G401 (cell line): ENCODE data around the gene PLS3. TPM values are rescaled to one million over a fixed set of nuclear protein-coding genes. Genes with fewer than 3 reads are reported as not detected.

Experiments used
- DNase-seq: peaks from one replicate; pipeline ENCODE4 v3.0.0-alpha.2; 2015; ENCODE audit warnings: low spot score
- in situ Hi-C: cut with HindIII; loops from 2 replicates; pipeline ENCODE4 v1.10.0; 2016; ENCODE audit warnings: low sequenced_read_pairs, mixed read lengths
- total RNA-seq: library from RNA; depleted of rRNA; stranded (reverse); fragments of >200 nt; shearing (Covaris generic); gene quantifications from 2 replicates; pipeline ENCODE4 v1.2.3, GENCODE V29; 2014

PLS3 gene
- total RNA-seq, 1 experiment from 2014 or later, result 108 TPM

DNA sequence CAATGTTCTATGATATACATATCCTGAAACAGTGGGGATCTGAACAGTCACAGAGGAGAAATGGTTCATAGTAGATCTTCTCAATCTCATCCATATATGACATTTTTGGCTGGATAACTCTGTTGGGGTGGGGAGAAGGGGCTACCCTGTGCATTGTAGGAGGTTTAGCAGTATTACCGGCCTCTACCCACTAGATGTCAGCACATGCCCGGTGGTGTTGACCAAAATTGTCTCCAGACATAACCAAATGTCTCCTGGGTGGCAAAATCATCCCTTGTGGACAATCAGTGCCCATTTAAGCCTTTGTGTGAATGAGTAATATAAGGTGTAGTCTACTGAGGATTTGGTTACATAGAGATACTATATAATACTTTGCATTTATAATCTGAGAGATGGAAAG, 89.9 kb downstream of the PLS3 start:
- in situ Hi-C loops, result no loop called here
- DNase-seq, result peak; percentile 32

DNA sequence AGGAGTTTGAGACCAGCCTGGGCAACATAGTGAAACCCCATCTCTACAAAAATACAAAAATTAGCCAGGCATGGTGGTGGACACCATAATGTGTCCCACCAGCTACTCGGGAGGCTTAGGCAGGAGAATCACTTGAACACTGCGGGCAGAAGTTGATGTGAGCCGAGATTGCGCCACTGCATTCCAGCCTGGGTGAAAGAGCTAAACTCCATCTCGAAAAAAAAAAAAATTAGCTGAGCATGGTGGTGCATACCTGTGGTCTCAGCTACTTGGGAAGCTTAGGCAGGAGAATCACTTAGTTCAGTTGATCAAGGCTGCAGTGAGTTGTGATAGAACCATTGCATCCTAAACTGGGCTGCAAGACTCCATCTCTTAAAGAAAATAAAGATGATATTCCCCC, 91.2 kb downstream of the PLS3 start:
- no peak for DNase-seq
- in situ Hi-C loops, result no loop called here

DNA sequence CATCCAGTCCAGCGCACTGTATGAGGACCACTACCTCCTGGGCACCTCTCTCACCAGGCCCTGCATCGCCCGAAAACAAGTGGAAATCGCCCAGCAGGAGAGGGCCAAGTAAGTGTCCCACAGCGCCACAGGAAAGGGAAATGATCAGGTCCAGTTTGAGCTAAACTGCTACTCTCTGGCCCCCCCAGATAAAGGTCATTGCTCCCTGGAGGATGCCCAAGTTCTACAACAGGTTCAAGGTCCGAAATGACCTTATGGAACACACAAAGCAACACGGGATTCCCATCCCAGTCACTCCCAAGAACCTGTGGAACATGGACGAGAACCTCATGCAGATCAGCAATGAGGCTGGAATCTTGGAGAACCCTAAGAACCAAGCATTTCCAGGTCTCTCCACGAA, 104.1 kb downstream of the PLS3 start:
- in situ Hi-C loops, result no loop called here
- no peak for DNase-seq

DNA sequence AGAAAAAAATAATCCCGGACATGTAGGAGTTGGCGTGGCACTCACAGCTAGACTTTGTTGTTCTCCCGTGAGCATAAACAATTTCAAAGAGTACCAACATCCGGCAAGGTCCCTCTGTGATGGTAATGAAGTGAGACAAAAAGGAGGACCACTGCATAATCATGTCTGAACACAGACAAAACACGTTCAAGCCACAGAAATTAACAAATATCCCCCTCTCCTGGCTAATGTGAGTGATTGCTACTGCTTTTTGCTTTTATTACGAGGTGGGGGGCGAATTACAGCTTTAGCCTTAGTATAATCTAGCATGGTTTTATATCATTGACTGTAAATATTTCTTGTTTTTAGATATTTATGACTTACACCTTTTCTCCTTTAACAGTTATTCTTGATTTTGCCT, 118.5 kb downstream of the PLS3 start:
- peak; percentile 2 for DNase-seq

GRCh38 chrX:115687595-115687994, 126.6 kb downstream of the PLS3 start:
- DNase-seq, result no peak
- in situ Hi-C loops, result no loop called here

More for the DNA sequence above, 118.5 kb downstream of the PLS3 start:
- in situ Hi-C loops, result no loop called here

DNA sequence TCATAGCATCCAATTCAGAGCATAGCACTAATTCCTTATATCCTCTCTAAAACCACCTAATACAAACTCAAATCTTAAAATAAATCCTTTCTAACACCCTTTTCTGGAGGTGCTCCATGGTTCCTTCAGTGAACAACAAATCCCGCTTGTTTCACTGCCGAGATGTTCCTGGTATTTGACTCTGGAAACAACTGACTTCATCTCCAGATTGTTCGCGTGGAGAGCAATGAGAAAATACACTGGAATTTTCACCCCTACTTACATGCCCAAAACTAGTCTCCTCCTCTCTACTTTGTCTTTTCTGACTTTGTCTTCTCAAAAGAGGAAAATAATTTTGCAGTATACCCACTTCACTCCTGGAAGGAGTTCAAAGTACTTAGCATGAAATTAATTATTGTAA, 129.0 kb downstream of the PLS3 start:
- no peak for DNase-seq
- in situ Hi-C loops, result no loop called here

DNA sequence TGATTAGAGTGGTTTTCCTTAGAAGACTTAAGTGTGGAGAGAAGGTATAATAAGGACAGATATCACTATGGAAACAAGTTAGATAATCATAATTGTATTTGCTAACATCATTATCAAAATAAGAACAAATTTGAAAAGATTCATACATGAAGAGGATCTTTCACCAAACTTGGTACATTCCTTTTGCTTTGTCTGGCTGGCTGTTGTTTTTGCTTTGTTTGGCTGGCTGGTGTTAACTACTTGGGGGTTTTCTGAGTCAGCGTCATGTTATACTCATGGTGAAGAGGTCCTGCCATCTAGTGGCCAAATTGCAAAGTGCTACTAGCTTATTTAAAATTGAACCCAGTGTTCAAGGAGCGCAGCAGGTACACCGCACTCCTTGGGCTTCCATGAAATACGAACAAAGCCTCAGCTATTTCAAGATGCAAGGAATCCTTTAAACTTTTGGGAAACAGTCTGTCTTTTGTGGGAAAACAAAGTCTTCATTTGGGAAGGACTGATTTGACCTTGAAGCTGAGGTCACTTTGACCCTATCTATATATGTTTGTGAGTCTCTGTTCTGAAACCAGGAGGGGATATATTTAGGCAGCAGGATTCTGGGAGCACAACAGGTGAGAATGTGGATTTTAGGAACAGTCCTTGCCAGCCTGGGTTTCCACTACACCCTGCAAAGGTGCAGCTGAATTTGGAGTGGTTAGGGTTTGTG, 129.7 kb downstream of the PLS3 start:
- DNase-seq, result peak; percentile 52
- in situ Hi-C loops, result no loop called here

- no peak for DNase-seq
- in situ Hi-C loops, result no loop called here
These were observed 132.5 kb downstream of the PLS3 start for GRCh38 chrX:115693476-115693875.

DNA sequence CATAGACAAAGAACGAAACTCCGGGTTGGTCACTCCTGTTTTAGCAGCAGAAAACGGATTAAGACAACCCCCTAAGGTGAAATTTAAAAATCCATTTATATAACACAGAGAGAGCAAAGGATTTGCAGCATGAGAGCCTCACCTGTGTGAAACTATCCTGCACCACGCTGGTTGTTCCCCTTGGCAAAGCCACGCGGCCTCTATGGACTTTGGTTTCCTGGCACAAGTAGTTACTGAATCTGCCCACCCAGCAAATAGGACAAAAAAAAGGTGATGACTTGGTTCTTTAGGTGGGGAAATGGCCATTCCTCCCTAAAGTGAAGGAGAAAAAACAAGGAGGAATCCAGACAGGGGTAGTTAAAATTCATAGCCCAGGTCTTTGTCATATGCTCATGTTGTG, 133.1 kb downstream of the PLS3 start:
- in situ Hi-C loops, result no loop called here
- no peak for DNase-seq

DNA sequence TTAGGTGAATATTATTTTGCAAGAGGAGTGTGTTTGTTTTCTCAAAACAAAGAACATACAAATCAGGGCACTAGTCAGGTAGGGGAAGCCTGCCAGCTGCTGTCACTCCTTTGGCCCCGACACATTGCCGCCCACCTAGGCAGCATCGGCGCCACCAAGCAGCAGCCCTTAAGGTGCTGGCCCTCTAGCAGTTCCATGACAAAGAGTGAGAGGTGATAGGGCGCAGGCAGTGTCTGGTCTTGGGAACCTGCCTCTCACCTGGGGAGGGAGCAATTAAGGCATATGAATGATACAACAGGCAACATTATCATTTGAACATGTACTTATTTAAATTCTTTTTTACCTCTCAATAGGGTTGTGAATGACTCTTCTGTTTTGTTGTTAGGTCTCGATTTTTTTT, 135.1 kb downstream of the PLS3 start:
- in situ Hi-C loops, result no loop called here
- DNase-seq, result no peak

DNA sequence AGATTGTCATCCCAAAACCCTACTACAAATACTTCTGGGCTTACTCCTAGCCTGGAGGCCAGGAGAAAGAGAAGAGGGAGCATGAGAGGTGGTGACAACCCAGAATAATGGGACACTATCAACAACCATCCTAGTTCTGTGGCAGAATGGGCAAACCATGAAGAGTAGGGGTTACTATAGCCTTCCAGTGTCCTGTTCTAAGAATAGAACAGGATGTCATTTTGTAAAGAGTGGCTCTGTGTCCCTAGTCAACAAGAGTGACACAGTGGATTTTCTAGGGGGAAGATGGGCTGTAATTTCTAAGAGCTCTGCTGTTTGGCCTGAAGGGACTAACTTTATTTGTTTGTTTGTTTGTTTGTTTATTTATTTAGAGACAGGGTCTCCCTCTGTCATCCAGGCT, 136.0 kb downstream of the PLS3 start:
- DNase-seq, result no peak
- in situ Hi-C loops, result no loop called here

GRCh38 chrX:115697806-115698205, 136.8 kb downstream of the PLS3 start:
- no peak for DNase-seq
- in situ Hi-C loops, result no loop called here
